Left hindlimb (tissue), 1 donor: ENCODE measurements around the gene FBLN1.

Experiments used
- DNase-seq: peaks from one replicate; pipeline ENCODE4 v3.0.0-alpha.2; 2018

Gene FBLN1

DNA sequence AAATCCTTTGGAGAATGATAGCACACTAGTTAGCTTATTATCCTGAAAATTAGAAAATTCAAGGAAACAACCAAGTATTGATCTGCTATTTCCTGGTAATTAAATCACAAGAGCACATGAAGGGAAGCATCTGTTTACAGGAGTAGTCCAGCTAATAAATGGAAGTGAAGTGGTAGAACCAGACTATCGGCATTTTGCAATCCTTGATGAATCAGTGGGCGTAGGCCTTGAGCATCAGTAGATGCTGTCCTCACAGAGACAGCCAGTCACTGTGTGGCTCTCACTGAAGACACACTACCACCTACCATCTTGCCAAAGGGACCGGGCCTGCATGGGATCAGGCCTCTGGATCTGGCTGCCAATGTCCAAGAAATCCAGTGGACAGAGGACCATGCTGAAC is 69.8 kb downstream of the FBLN1 start:
- DNase-seq = no peak

DNA sequence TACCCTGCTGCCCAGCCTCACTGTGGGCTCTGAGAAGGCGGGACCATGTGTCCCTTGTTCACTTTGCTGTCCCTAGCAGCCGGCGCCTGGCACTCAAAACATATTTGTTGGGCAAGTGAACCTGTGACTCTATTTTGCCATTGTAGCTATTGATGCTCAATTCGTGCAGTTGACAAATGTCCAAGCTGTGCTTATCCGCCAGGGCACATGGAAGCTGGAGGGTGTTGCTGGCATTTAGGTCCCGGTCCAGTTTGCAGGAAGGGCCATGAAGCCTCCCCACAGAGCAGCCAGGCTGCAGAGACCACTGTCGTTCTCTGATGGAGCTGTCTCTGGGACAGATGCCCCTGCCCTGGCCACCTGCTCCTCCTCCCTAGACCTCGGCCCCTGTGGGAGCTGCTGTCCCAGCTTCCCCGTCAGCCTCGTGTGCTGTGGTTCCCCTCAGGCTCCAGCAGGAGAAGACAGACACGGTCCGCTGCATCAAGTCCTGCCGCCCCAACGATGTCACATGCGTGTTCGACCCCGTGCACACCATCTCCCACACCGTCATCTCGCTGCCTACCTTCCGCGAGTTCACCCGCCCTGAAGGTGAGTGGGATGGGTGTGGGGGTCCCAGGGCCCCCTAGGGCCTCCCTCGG is 71.5 kb downstream of the FBLN1 start:
- peak; percentile 20 for DNase-seq

DNA sequence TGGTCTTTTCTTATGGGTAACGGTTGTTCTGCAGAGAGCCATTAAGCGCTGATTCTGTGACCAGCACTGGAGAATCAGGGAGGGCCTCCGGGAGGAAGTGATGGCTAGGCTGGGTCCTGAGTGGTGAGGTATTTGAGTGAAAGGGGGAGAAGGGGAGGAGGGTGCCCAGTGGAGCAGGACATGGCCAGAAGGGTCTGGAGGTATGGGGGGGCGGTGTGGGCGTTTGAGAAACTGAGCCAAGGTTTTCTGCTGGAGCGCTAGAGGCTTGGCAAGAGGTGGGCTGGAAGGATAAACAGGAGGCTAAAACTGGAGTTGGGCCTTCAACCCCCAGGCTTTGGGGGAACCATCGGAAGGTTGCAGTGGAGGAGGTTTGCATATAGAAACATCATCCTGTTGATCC is 72.5 kb downstream of the FBLN1 start:
- no peak for DNase-seq

DNA sequence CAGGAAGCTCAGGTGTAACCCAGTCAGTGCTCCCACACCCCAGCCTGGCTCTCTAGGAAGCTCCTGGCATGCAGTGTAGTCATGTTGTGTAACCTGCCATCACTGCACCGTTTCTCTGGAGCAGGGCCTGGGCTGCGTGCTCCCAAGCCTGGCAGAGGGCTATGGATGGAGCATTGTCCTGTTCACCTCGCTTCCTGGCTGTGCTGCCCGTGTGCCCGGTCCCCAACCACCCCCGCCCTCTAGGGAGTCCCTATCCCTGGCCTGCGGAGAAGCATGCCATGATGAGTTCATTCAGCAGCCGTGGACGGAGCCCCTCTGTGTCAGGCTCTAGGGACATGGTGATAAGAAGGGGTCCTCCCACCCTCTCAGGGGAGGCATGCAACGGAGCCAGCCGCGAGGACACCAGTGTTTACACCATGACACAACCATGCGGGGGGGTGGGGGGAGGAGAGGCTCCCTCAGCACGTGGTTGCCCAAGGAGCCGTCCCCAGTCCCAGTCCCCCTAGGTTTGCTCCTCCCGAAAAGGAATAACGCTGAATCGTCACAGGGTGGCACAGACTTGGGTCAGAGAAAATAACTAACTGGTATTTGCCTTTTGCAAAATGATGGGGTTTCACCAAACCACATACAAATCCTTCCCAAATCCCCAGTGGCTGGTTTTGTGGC is 73.1 kb downstream of the FBLN1 start:
- DNase-seq = no peak

DNA sequence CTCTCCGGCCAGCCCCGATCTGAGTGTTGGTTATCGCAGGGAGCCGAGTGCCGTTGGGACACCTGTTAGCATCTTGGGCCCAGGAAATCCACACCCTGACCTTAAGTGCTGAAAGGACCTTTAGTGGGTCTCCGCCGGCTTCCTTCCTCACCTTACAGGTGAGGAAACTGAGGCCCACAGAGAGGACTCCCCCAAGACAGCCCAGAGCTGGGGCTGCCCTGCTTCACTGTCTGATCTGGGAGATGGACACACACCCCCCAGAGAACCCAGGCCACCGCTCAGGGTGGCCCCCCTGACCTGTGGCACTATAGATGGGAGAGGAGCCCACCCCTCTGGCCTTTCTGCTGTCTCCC is 73.6 kb downstream of the FBLN1 start:
- DNase-seq = no peak

DNA sequence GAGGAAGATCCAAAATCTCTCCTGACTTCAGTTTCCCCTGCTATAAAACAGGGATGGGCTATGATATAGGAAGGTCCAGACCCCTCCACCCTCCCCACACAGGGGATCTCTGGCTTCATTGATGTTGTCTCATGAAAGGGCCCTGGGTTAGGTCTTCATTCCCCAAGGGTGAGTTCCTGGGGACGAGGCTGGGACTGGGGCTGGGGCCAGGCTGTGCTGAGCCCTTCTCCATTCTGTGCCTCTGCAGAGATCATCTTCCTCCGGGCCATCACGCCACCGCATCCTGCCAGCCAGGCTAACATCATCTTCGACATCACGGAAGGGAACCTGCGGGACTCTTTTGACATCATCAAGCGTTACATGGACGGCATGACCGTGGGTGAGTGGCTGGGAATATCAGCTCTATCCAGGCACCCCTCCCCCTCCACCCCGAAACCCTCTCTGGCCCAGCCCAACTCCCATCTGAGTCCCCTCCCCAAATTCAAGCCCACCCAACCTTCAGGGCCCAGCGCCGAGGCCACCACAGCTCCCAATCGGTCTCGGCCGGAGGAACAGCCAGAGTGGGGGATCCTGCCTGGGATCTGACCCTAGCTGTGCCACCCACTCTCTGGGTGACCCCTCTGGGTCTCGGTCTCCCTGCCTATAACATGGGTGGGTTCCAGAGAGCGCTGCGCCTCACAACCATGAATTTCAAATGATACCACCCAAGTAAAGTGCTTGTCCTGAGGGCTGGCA is 74.2 kb downstream of the FBLN1 start:
- DNase-seq = no peak

DNA sequence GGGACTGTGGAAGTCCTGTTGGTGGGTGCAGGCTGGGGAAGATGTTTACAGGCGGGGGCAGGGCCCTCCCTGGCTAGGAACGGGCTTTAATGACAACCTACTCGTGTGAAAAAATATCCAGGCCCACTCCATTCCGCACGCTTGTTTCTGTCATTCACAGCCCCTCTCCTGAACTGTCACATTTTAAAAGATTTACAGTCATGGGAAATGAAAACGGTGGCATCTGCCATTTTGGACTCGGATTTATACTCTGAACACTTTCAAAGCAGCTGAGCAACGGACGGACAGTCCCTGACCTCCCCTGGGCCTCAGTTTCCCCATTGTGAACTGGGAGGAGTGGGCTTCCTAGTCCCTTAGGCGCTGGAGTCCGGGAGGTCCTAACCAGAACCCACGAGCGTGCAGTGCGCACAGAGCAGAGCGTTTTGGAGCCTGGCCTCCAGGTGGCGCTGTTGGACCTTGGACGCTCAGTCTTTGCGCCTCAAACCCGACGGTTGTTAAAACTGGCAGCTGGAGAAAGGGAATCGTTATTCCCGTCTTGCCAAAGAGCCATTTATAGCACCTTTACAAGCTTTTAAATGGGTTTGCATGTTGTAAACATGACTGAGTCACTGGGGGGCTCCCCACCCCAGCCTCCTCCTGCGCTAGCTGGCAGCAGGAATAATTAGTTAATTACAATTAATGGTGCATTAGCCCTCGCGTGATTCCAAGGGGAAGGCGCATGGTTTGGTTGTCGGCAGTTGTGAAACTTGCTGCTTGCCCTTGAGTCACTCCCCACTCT is 75.3 kb downstream of the FBLN1 start:
- DNase-seq = peak; percentile 81

DNA sequence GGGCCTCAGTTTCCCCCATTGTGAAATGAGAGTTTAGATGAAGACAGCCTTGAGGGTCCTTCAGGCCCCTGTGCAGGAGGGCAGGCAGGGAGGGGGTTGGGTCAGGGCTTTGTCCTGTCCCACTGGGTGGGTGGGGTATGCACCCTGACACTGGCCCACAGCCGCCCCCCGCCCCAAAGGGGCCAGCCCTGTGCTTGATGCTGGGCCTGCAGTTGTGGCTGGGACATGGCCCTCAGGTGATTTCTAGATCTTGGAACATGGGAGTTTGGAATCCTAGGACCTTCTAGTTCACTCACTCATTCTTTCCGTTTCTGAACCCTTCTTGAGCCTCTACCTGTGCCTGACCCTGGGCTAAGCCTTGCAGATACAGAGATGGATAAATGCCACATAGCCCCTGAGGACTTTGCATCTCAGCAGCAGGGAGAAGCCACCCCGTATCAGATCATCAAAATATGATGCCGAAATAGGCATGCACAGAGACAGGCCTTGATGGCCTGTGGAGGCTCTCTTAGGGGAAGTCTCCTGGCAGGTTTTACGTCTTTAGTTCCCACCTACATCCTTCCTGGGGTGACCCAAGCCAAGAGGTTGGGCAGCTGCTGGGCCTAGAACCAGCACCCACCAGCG is 76.0 kb downstream of the FBLN1 start:
- DNase-seq = no peak

DNA sequence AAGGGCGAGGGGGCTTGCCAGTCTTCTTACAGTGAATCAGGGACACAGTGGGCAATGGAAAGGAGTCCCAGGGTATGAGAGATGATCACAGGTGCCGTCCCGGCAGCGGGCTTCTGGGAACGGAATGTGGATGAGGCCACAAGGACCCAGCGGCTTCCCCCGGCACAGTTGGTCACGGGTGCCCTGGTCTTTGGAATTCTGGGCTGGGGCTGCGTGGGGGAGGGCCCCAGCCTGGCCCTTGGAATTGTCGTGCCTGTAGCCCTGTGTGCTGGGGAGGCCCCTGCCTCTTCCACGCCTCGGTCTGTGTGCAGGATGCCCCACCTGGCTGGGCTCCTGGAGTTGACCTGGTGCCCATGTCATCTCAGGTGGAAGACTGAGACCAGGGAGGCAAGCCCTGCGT is 76.6 kb downstream of the FBLN1 start:
- DNase-seq = no peak

DNA sequence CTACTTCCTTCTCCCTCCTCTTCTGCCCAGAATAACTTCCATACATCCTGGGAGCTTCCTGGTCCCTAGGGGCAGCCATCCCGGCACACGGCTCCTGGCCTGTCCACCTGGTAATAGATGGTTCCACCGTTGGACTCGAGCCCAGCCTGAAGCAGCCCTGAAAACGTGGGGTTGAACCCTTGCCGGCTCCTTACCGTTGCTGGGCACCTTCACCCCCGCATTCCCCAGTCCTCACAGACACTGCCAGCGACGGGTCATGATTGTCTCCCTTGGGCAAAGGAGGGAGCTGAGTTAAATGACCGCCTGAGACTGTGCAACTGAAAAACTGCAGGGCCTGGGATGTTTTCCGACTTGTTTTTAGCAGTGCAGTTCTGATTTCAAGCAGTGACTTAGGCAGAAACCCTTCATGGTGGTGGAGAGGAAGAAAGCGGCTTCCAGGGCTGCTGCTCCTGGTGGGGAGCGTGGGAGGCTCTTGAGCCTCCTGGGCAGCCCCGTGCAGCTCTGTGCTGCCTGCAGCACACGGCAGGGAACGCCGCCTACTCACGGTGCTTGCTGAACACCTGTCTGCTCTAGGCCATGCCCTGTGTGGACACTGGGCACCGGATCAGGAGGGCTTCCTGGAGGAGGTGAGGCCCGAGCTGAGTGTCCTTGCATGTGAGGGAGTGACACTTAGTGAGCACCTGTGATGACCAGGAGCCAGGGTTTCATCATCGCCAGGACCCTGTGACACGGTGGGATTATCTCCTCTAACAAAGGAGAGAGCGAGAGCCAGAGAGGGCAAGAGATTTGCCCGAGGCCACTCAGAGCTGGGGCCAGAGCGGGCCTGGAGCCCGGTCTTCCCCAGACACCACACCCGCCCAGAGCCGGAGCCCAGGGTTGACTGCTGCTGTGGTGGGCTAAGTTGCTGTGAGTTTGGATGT is 77.4 kb downstream of the FBLN1 start:
- no peak for DNase-seq

DNA sequence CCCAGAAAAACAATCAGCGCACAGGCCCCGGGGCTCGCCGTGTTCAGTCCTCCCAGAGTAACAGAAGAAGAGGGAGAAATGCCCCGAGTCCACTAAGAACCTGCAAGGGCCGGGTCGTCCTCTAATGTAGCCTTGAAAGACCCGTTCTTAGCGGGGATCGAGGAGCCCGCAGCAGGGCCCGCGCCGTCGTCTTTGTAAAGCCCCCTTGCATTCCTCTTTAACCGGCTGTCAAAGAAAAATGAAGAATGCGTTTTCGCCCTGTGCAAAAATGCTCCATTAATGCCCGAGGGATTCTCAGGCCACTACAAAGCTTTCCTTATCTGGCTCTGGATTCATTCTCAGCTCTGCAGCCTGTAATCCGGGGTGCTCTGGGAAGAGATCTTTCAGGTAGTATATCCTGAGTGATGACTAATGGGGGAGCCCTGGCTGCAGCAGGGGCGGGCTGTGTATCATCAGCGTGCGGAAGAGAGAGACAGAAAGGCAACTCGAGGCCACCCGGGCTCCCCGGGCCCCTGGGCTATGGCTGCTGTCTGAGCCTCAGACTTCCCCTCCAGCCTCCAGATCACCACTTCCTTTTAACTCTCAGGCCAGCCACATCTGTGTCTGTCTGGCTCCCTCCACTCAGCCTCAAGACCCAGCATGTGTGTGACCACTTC is 78.2 kb downstream of the FBLN1 start:
- DNase-seq = no peak

DNA sequence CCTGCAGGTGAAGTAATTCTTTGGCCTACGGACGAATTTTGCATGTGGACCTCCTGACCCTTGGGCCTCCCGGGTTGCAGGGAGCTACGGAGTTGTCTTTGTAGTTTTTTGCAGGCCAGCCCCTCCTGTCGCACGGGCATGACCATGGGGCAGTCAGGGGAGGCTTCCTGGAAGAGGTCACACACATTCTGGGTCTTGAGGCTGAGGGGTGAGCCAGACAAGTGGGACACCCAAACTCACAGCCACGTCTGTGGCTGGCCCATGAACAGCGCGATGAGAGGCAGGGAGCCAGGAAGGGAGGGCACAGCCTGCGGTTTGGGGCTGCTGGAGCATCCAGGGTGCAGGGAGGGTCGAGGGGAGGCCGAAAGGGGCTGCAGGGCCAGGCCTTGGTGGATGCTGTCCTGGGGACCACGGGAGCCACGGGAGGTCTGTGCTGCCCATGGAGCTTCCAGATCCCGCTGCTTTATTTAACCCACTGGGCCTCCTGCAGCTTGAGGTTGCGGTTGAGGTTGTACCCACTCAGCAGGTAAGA is 78.9 kb downstream of the FBLN1 start:
- no peak for DNase-seq

DNA sequence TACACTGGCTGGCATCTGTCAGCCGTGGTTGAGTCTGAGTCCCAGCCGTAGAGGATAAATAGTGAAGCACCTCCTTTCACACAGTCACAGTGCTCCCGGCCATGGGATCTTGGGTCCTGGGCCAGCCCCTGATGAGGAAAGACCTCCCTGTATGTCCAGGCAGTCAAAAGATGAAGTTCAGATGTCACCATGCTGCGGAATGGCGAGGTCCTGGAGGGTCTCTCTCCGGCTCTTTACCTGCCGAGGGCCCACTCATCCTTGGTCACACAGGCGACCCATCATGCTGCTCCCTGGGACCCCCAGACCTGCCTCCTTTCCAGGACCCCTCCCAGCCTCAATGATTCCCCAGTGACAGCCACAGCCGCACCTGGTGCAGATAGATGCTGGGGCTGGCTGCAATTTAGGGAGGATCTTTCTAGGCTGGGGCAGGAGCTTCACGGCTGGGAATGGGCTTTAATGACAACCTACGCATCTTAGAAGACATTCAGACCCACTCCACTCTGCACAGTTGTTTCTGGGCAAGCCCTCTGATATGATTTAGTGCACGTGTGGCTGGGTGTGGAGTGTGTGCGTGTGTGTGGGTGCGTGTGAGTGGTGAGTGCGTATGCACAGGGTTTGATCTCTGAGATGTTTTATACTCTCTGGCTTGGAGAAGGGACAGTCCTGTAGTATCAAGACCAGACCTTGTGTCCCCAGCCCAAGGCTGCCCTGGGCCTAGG is 79.7 kb downstream of the FBLN1 start:
- DNase-seq = no peak

DNA sequence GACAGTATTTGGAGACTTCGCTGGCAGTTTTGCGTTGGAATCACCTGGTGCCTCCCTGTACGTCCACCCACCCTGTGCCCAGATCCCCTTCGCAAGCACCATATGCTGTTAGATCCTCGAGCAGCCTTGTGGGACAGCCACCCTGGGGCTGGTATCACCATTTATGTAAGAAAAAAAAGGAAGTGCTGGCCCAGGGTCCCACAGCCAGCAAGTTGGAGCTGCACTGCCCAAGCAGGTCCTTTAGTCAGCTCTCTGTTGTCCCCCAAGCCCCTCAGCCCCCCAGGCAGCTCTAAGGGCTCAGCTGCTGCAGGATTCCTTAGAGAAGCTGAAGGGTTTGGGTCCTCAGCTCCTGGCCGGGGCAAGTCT is 80.3 kb downstream of the FBLN1 start:
- DNase-seq = no peak

DNA sequence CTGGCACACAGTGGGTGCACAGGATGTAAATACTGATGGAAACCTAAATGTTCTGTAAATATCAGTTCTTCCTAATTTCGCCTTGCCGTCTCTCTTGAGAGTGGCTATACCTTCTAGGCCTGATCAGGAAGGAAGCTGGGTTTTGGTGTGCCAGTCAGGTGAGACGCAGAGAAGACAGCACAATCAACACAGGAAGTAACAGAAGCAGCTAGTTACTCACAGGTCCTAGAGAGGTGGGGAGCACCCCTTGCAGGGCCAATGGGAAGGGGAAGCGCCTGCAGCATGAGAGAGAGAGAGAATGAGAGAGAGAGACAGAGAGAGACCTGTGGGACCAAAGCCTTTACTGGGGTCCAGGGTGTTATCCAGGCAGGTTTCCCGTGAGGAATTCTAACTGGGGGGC is 80.8 kb downstream of the FBLN1 start:
- no peak for DNase-seq

DNA sequence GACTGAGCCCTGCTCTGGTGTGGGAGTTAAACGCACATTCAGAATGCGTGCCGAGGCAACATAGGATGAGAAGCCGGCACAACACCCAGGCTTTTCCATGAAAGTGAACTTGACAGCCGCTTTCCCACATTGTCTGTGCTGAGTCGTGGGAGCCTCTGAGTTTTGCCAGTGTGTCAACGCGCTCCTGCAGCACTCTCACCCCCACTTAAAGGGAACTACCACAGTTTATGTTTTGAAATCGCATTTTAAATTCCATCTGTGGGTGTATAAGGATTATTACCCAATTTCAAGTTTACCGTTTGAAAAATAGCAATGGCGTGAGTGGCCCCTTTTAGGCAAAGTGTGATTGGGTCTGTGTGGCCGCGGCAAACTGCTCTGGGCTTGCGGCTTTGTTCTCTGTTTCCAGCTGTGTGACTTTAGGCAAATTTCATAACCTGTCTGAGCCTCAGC is 81.5 kb downstream of the FBLN1 start:
- DNase-seq = no peak

DNA sequence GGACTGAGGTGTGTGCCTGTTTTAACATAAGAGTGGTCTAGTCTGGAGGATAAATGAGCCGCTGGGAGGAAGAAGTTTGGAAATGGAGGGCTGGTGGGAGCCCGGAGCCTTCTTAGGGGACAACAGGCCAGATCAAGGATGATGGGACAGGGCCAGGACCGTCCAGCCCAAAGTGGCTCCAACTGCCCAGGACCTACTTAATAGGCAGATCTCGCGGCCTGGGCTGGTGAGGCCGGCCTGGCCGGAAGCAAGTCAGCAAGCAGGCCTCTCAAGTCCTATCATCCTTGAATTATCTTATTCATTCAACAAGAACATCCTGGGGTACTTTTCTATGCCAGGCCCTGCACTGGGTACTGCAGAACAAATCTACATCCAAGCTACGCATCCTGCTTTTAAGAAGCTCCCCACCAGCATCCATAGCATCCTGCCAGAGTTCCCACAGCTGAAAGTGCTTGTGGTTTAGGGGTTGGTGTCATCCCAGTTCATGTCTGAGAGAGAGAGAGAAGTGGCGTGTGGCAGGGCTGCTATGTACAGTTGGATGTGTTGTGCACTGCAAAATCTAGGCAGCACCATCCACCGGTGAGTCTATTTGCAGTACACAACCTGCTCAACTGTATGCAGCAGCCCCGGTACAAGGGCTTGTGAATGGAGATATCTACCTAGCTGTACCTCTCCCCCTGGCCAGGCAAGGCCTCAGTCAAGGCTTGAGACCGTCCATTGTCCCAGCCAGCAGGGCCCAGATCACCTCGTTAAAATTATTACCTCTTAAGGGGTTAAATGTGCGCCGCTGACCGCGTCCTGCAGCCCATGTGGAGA is 82.1 kb downstream of the FBLN1 start:
- no peak for DNase-seq

DNA sequence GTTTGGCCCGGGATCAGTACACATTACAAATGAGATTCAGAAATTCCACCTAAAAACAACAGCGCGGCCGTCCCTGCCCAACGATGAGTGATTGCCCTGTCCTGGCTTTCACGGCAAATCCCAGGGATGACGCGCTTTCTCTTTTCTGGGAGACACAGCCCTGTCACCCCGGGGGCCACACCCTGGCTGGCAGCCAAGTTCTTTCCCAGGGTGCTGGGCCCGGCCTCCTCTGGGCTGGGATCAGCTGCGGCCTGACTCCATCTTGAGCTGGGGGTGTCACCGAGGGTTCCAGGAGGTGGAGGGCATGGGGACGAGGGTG is 82.7 kb downstream of the FBLN1 start:
- no peak for DNase-seq

DNA sequence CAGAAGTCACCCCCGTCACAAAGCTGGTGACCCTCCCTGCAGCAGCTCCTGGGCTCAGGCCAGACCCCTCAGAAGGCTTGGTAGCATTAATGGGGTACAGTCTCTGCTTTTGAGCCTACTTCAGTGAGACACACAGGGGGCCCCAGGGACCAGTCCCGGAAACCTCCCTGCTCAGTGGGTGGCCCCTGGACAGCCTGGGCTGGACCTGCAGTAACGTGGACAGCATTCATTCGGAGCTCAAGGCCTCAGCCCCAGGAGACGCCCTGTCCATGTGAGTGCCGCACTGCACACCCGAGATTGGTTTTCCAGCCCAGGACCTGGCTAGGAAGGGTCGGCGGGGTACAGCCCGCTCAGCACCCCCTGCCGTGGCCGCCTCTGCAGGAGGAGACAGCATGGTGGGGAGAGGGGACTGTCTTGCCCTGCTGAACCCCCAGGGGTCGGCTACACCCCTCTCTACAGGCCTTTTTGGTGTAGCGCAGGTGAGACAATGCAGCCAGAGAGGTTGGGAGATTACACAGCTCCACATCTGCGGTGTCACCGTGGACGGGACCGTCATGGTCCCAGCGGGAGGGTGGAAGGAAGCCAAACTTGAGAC is 83.4 kb downstream of the FBLN1 start:
- DNase-seq = no peak
